GM19238 (cell line): ENCODE measurements around the gene PPP1R15A.
A peak's percentile ranks its signal among the peaks of the same experiment; 100 is the strongest.
"Not testable (repeated sequence)": the region's sequence is repeated elsewhere in the genome, so short reads cannot be mapped to it uniquely, and the experiment has no call there.

Experiments used
- DNase-seq: peaks from one replicate; pipeline ENCODE4 v3.0.0; 2011; ENCODE audit warnings: low spot score; ENCODE audit not compliant: insufficient read length

PPP1R15A gene

GRCh38 chr19:48881741-48882657 is 9.8 kb downstream of the PPP1R15A start:
- DNase-seq: no peak

GRCh38 chr19:48883726-48884125 is 11.5 kb downstream of the PPP1R15A start:
- DNase-seq: no peak

DNA sequence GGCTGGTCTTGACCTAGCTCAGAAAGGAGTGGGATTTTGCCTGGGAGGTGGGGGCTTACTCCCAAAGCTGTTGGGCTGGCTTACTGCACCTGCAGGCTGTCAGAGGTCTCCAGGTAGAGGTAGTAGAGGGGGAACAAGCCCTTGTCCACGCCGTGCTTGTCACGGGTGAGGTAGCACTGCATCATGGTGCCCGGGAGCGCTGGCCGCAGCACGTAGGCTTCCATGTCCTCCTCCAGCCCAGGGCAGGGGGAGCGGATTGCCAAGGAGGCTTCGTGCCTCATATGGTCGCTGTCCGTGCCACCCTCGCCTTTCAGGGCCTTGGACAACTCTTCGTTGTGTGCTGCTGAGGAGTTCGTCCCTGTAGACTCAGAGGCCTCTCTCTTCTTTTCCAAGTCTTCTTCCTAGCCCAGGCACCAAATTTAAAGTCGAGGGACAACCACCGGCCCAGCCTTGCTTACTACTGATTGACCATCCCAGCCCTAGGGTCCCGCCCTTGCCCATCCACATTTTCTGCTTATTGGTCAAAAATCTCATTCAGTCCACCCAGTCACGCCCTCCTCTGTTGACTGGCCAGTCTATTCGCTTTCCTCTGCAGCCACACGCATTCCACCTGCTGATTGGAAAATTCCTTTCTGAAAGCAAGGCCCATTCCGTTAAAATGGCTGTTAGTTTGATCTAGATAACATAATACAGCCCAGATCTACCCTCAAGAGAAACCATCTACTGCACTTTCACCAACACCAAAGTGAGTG is 15.8 kb downstream of the PPP1R15A start:
- DNase-seq: no peak

DNA sequence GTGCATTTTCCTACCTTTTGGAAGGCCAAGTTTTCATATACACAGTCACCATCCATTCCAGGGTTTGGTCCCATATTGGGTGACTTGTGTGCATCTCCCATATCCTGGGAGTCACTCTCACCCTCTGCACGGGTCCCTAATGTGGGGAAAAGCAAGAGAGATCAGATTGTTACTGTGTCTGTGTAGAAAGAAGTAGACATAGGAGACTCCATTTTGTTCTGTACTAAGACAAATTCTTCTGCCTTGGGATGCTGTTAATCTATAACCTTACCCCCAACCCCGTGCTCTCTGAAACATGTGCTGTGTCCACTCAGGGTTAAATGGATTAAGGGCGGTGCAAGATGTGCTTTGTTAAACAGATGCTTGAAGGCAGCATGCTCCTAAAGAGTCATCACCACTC is 17.3 kb downstream of the PPP1R15A start:
- not testable (repeated sequence) for DNase-seq

GRCh38 chr19:48890551-48890950 is 18.3 kb downstream of the PPP1R15A start:
- DNase-seq: no peak

GRCh38 chr19:48895226-48895625 is 23.0 kb downstream of the PPP1R15A start:
- no peak for DNase-seq

GRCh38 chr19:48896191-48896720 is 24.0 kb downstream of the PPP1R15A start:
- no peak for DNase-seq

DNA sequence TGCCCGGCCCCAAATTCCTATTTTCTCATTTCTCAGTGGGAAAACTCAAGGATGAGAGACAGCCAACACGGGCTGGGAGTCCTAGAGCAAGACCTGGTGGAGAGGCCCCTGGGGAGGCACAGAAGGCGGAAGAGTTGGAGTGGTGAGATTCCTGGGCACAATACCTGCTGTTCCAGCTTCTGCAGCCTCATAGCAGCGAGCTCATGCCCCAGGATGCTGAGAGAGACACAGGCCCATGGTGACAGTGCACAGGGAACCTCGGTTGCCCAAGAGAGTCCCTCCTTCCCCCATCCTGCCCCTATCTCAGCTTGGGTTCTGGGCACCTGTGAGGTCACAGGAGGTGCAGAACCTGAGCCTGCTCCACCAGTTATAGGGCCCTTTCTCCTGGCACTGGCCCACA is 25.0 kb downstream of the PPP1R15A start:
- no peak for DNase-seq

- not testable (repeated sequence) for DNase-seq
Observed at GRCh38 chr19:48899386-48899749, 27.1 kb downstream of the PPP1R15A start.

GRCh38 chr19:48899781-48900476 is 27.7 kb downstream of the PPP1R15A start, which contains the start of gene NUCB1:
Gene NUCB1, plus strand, starts transcription at chr19:48900312. Its CDS starts 485 bp downstream, at chr19:48900797.
- DNase-seq: peak; percentile 99

- peak; percentile 50 for DNase-seq
Observed at GRCh38 chr19:48900477-48901406, 28.5 kb downstream of the PPP1R15A start.

DNA sequence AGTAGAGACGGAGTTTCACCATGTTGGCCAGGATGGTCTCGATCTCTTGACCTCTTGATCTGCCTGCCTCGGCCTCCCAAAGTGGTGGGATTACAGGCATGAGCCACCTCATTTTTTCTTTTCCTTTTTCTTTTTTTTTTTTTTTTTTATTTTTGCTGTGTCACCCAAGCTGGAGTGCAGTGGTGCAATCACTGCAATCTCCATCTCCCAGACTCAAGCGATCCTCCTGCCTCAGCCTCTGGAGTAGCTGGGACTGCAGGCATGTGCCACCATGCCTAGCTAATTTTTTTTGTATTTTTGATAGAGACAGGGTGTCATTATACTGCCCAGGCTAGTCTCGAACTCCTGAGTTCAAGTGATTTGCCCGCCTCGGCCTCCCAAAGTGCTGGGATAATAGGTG is 30.1 kb downstream of the PPP1R15A start:
- DNase-seq: not testable (repeated sequence)

DNA sequence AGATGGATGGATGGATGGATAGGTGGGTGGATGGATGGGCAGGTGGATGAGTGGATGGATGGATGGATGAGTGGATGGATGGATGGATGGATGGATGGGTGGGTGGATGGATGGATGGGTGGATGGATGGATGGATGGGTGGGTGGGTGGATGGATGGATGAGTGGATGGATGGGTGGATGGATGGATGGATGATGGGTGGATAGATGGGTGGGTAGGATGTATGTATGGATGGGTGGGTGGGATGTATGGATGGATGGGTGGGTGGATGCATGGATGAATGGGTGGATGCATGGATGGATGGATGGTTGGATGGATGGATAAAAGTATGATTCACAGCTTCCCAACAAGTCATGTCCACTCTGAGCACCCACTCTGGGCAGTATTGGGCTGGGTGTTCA is 31.6 kb downstream of the PPP1R15A start:
- not testable (repeated sequence) for DNase-seq

DNA sequence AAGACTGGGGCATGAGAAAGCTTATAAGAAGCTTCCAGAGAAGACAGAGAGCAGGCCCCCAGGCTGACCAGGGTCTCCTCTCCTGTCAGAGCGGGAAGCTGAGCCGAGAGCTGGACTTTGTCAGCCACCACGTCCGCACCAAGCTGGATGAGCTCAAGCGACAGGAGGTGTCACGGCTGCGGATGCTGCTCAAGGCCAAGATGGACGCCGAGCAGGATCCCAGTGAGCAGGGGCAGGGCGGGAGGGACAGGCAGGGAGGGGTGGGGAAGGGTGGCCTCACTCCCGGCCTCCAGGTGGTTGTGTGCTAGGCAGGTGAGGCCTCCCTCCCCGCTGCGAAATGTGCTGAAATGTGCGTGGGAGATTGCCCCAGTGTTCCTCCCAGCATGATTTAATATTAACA is 33.4 kb downstream of the PPP1R15A start:
- no peak for DNase-seq

DNA sequence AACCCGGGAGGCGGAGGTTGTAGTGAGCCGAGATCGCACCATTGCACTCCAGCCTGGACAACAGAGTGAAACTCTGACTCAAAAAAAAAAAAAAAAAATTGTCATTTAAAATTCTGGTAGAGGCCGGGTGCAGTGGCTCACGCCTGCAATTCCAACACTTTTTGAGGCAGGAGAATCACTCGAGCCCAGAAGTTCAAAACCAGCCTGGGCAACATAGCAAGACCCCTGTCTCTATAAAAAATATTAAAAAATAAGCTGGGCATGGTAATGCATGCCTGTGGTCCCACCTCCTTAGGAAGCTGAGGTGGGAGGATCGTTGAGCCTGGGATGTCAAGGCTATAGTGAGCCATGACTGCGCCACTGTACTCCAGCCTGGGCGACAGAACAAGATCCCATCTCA is 34.1 kb downstream of the PPP1R15A start:
- DNase-seq: no peak

DNA sequence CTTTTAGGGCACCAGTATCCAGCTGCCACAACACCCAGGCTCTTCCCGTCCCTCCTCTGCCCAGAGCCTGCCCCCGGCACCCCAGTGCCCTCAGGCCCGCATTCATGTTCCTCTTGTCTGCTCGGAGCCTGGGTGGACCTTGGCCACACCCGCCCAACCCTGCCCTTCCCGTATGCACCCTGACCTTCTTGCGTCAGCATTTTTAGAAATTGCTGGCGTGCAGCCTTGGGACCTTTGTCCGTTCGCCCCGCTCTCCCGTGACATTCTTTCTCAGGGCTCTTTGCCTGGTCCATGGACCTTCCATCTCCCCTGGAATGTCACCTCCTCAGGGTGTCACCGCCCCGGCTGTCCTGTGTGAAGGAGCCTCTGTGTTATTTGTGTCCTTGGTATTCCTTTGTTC is 35.5 kb downstream of the PPP1R15A start:
- no peak for DNase-seq

DNA sequence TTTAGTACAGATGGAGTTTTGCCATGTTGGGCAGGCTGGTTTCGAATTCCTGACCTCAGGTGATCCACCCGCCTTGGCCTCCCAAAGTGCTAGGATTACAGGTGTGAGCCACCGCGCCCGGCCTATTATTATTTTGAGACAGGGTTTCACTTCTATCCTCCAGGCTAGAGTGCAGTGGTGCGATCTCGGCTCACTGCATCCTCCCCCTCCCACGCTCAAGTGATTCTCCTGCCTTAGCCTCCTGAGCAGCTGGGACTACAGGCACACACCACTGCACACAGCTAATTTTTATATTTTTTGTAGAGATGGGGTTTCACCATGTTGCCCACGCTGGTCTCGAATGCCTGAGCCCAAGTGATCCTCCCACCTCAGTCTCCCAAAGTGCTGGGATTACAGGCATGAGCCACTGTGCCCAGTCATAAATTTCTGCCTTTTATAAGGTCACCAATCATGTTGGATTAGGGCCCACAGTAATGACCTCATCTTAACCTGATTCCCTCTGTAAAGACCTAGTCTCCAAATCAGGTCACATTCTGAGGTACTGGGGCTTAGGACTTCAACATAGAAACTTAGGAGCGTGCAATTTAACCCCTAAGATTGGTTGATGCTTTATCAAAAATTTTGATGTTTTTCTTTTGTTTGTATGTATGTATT is 37.3 kb downstream of the PPP1R15A start:
- not testable (repeated sequence) for DNase-seq

GRCh38 chr19:48910803-48911202 is 38.6 kb downstream of the PPP1R15A start:
- no peak for DNase-seq

- no peak for DNase-seq
Observed at GRCh38 chr19:48913114-48913889, 41.1 kb downstream of the PPP1R15A start.
